HepG2 (cell line): Measurements from ENCODE around the gene RXYLT1. TPM values are rescaled to one million over a fixed set of nuclear protein-coding genes. Genes with fewer than 3 reads are reported as not detected.

Source experiments
- DMAP1 ChIP-seq: IDR thresholded peaks from 2 replicates; pipeline ENCODE4 v1.6.1; 2016
- ELK4 ChIP-seq: sonication (generic); formaldehyde crosslinking; IDR thresholded peaks from 2 replicates; pipeline ENCODE4 v1.9.0; 2021; ENCODE audit warnings: missing genetic modification reagents, borderline replicate concordance
- FOSL2 ChIP-seq: sonication (generic); formaldehyde crosslinking; IDR thresholded peaks from 2 replicates; pipeline ENCODE4 v1.4.0; 2020; ENCODE audit warnings: missing genetic modification reagents
- MYC ChIP-seq: sonication (generic); formaldehyde crosslinking; IDR thresholded peaks from 2 replicates; pipeline ENCODE4 v1.9.0; 2021; ENCODE audit warnings: missing genetic modification reagents, borderline replicate concordance
- RERE ChIP-seq: IDR thresholded peaks from 2 replicates; pipeline ENCODE4 v1.6.1; 2016; ENCODE audit warnings: low read depth, missing genetic modification reagents, missing compliant biosample characterization
- TMF1 ChIP-seq: sonication (generic); formaldehyde crosslinking; IDR thresholded peaks from 2 replicates; pipeline ENCODE4 v1.8.1; 2022; ENCODE audit warnings: low read depth, missing genetic modification reagents
- ZHX2 ChIP-seq, 2 experiments: sonication (generic) in 1 of 2; formaldehyde crosslinking in 1 of 2; IDR thresholded peaks; 2 replicates each; pipeline versions ENCODE4 v1.6.1 to v1.9.0; 2014 to 2022; ENCODE audit warnings: antibody characterized with exemption in 1 of 2, borderline replicate concordance in 1 of 2, inconsistent platforms in 1 of 2, low read depth in 1 of 2, missing genetic modification reagents in 1 of 2
- ZNF547 ChIP-seq: sonication (generic); formaldehyde crosslinking; IDR thresholded peaks from 2 replicates; pipeline ENCODE4 v1.5.1; 2020; ENCODE audit warnings: mild to moderate bottlenecking, missing genetic modification reagents
- ZNF572 ChIP-seq: sonication (generic); formaldehyde crosslinking; IDR thresholded peaks from 2 replicates; pipeline ENCODE4 v1.5.1; 2020; ENCODE audit warnings: mild to moderate bottlenecking, missing genetic modification reagents
- ZNF776 ChIP-seq: sonication (generic); formaldehyde crosslinking; IDR thresholded peaks from 2 replicates; pipeline ENCODE4 v1.4.0; 2020; ENCODE audit warnings: mild to moderate bottlenecking, missing genetic modification reagents
- polyA plus RNA-seq, 8 experiments: library from polyadenylated mRNA; depleted of rRNA in 3 of 8; stranded (reverse) in 7 of 8; unstranded in 1 of 8; fragments of >200 nt; fragmentation: Illumina TruSeq in 4 of 8; extraction: Trizol in 4 of 8; gene quantifications; 2 replicates each; pipeline versions ENCODE4 v1.2.1 to v1.2.3, GENCODE V29; 2011 to 2016; ENCODE audit warnings: low read depth in 4 of 8, missing spikeins in 1 of 8, mixed read lengths in 1 of 8; ENCODE audit not compliant: insufficient read depth in 1 of 8
- total RNA-seq, 5 experiments: library from RNA; depleted of rRNA; stranded (reverse); fragments of >200 nt; fragmentation: Illumina TruSeq; extraction: Trizol; gene quantifications; 2 replicates each; pipeline ENCODE4 v1.2.3, GENCODE V29; 2016; ENCODE audit warnings: low read depth in 1 of 5
- TF ChIP-seq, protein P1 (sequence below): sonication (generic); formaldehyde crosslinking; IDR thresholded peaks from 2 replicates; pipeline ENCODE4 v1.8.0; 2022; ENCODE audit warnings: mild to moderate bottlenecking, missing genetic modification reagents, moderate library complexity

Gene RXYLT1
- total and polyA plus RNA-seq, 2 of the 13 experiments (the other 11 are each of a cell fraction or from before 2014, with no cell fraction given), result 8.3 to 15.5 TPM

GRCh38 chr12:63843721-63844390, 64.1 kb downstream of the RXYLT1 start (continued):
- TF ChIP-seq ZHX2 (IDR thresholded peaks at IDR 0.05; ENCODE audit: low read depth) (no peak), ZHX2 (CRISPR knock-in tag; IDR thresholded peaks at IDR 0.05; ENCODE audit: borderline replicate concordance) (no peak), RERE (CRISPR knock-in tag) (0 out of 2 replicates have a peak, but pooled peaks have one; percentile 23), DMAP1 (CRISPR knock-in tag) (peak; percentile 84), ZNF547 (CRISPR knock-in tag) (peak; percentile 86), MYC (peak; percentile 93), TMF1 (CRISPR knock-in tag) (peak; percentile 45; the same call in 1 of the 2 replicates), ELK4 (CRISPR knock-in tag) (no peak), ZNF776 (CRISPR knock-in tag) (peak; percentile 93; the same call in 1 of the 2 replicates), ZNF572 (0 out of 2 replicates have a peak, but pooled peaks have one; percentile 59), FOSL2 (CRISPR knock-in tag) (peak; percentile 42; the same call in 1 of the 2 replicates)
- TF ChIP-seq, protein P1, sequence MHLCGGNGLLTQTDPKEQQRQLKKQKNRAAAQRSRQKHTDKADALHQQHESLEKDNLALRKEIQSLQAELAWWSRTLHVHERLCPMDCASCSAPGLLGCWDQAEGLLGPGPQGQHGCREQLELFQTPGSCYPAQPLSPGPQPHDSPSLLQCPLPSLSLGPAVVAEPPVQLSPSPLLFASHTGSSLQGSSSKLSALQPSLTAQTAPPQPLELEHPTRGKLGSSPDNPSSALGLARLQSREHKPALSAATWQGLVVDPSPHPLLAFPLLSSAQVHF, result no peak; the same call in 1 of the 2 replicates
